Mesenchymal stem cell (in vitro differentiated cells and primary cell): ENCODE results near the gene VPREB3.

Experiments
- DNase-seq: peaks from one replicate; pipeline ENCODE4 v3.0.0-alpha.2; 2013
- H2AFZ ChIP-seq: one replicate; pipeline ENCODE4 v1.6.1; 2013; ENCODE audit warnings: low read depth, mild to moderate bottlenecking, control low read depth, inconsistent platforms, low read length, moderate library complexity
- H2AK5ac ChIP-seq: 2 replicates; pipeline ENCODE4 v1.6.1; 2013; ENCODE audit warnings: low read length, moderate library complexity, mild to moderate bottlenecking, inconsistent platforms; ENCODE audit not compliant: severe bottlenecking
- H2BK120ac ChIP-seq: one replicate; pipeline ENCODE4 v1.6.1; 2013; ENCODE audit warnings: low read depth, mild to moderate bottlenecking, inconsistent platforms, low read length, moderate library complexity
- H2BK12ac ChIP-seq, 2 experiments: one replicate each; pipeline ENCODE4 v1.6.1; 2013; ENCODE audit warnings: inconsistent platforms in 2 of 2, low read length in 2 of 2, mild to moderate bottlenecking in 2 of 2, moderate library complexity in 2 of 2, control low read depth in 1 of 2
- H2BK15ac ChIP-seq: one replicate; pipeline ENCODE4 v1.6.1; 2013; ENCODE audit warnings: mild to moderate bottlenecking, low read depth, inconsistent platforms; ENCODE audit not compliant: poor library complexity, severe bottlenecking
- H2BK5ac ChIP-seq: 2 replicates; pipeline ENCODE4 v1.6.1; 2013; ENCODE audit warnings: low read depth, mild to moderate bottlenecking, low read length, control low read depth, inconsistent platforms; ENCODE audit not compliant: poor library complexity, severe bottlenecking
- H3K14ac ChIP-seq, 2 experiments: one replicate each; pipeline ENCODE4 v1.6.1; 2013; ENCODE audit warnings: inconsistent platforms in 2 of 2, low read length in 2 of 2, control low read depth in 1 of 2, mild to moderate bottlenecking in 1 of 2, moderate library complexity in 1 of 2
- H3K18ac ChIP-seq, 2 experiments: one replicate each; pipeline ENCODE4 v1.6.1; 2013; ENCODE audit warnings: inconsistent platforms in 2 of 2, low read length in 2 of 2, control low read depth in 1 of 2, low read depth in 1 of 2, mild to moderate bottlenecking in 1 of 2
- H3K23ac ChIP-seq, 2 experiments: one replicate each; pipeline ENCODE4 v1.6.1; 2013; ENCODE audit warnings: inconsistent platforms in 2 of 2, low read length in 2 of 2, mild to moderate bottlenecking in 2 of 2, moderate library complexity in 2 of 2, control low read depth in 1 of 2
- H3K27ac ChIP-seq: 2 replicates; pipeline ENCODE4 v1.5.1; 2013; ENCODE audit warnings: mild to moderate bottlenecking, moderate library complexity, low read length, control low read depth, inconsistent platforms; ENCODE audit not compliant: poor library complexity, severe bottlenecking
- H3K27me3 ChIP-seq, 2 experiments: 2 replicates each; pipeline versions ENCODE4 v1.6.1 to v1.7.0; 2013; ENCODE audit warnings: low read length in 2 of 2, mild to moderate bottlenecking in 2 of 2, moderate library complexity in 2 of 2, control low read depth in 1 of 2, inconsistent platforms in 1 of 2; ENCODE audit not compliant: control insufficient read depth in 1 of 2, insufficient read depth in 1 of 2
- H3K36me3 ChIP-seq, 2 experiments: 2 replicates each; pipeline versions ENCODE4 v1.6.1 to v1.7.0; 2013; ENCODE audit warnings: low read length in 2 of 2, control low read depth in 1 of 2, inconsistent platforms in 1 of 2, low read depth in 1 of 2, mild to moderate bottlenecking in 1 of 2; ENCODE audit not compliant: insufficient read depth in 2 of 2, control insufficient read depth in 1 of 2
- H3K4ac ChIP-seq, 2 experiments: one replicate each; pipeline ENCODE4 v1.6.1; 2013; ENCODE audit warnings: inconsistent platforms in 2 of 2, low read length in 2 of 2, mild to moderate bottlenecking in 2 of 2, moderate library complexity in 2 of 2, control low read depth in 1 of 2, low read depth in 1 of 2
- H3K4me1 ChIP-seq: 2 replicates; pipeline ENCODE4 v1.6.1; 2013; ENCODE audit warnings: low read depth, low read length, control low read depth; ENCODE audit not compliant: control insufficient read depth, insufficient read depth
- H3K4me2 ChIP-seq: 2 replicates; pipeline ENCODE4 v1.6.1; 2013; ENCODE audit warnings: low read length, mild to moderate bottlenecking, inconsistent platforms; ENCODE audit not compliant: poor library complexity, severe bottlenecking
- H3K4me3 ChIP-seq, 2 experiments: 2 replicates each; pipeline versions ENCODE4 v1.5.1 to v1.7.0; 2013; ENCODE audit warnings: low read length in 2 of 2, mild to moderate bottlenecking in 2 of 2, control low read depth in 1 of 2, low read depth in 1 of 2; ENCODE audit not compliant: insufficient read depth in 1 of 2
- H3K79me1 ChIP-seq: replicated peaks from 2 replicates; pipeline ENCODE4 v1.6.1; 2013; ENCODE audit warnings: mild to moderate bottlenecking, control low read depth, low read length, inconsistent platforms; ENCODE audit not compliant: poor library complexity, severe bottlenecking
- H3K9ac ChIP-seq: 2 replicates; pipeline ENCODE4 v1.7.0; 2013; ENCODE audit warnings: mild to moderate bottlenecking, low read length, moderate library complexity
- H3K9me3 ChIP-seq: 2 replicates; pipeline ENCODE4 v1.7.0; 2013; ENCODE audit warnings: mild to moderate bottlenecking, low read length; ENCODE audit not compliant: control insufficient read depth
- H4K8ac ChIP-seq: one replicate; pipeline ENCODE4 v1.6.1; 2013; ENCODE audit warnings: inconsistent platforms, mild to moderate bottlenecking, low read length, moderate library complexity
- H4K91ac ChIP-seq: one replicate; pipeline ENCODE4 v1.6.1; 2013; ENCODE audit warnings: mild to moderate bottlenecking, low read length, inconsistent platforms
- WGBS: methylation state at CpG from one replicate; pipeline ENCODE4 v1.1.7; 2013; ENCODE audit warnings: mixed read lengths; 5-methylcytosine and 5-hydroxymethylcytosine counted together

The VPREB3 gene

GRCh38 chr22:23704829-23705228 is 49.4 kb downstream of the VPREB3 start:
- Histone ChIP-seq H4K91ac (no peak overlapping the region), H3K18ac (no peak overlapping the region), H2BK15ac (no peak overlapping the region), H3K4ac (no peak overlapping the region), H2AK5ac (no peak overlapping the region), H3K79me1 (peaks cover 31% of the 10 kb centered on the region), H3K27ac (no peak overlapping the region), H3K4me2 (no peak overlapping the region), H3K4me3 (no peak overlapping the region), H3K9me3 (no peaks in the 10 kb centered on the region), H3K4me1 (no peaks in the 10 kb centered on the region), H3K27me3 (no peaks in the 10 kb centered on the region), H3K23ac (no peak overlapping the region), H4K8ac (no peak overlapping the region), H2BK5ac (no peak overlapping the region), H3K9ac (no peak overlapping the region), H2AFZ (no peak overlapping the region), H3K14ac (no peak overlapping the region), H3K36me3 (peaks cover 16 to 94% of the 10 kb centered on the region in 2 experiments), H2BK12ac (no peak overlapping the region), H2BK120ac (no peak overlapping the region)
- 95% methylated on average over 2 of the region's 3 CpGs for WGBS
- DNase-seq = no peak

DNA sequence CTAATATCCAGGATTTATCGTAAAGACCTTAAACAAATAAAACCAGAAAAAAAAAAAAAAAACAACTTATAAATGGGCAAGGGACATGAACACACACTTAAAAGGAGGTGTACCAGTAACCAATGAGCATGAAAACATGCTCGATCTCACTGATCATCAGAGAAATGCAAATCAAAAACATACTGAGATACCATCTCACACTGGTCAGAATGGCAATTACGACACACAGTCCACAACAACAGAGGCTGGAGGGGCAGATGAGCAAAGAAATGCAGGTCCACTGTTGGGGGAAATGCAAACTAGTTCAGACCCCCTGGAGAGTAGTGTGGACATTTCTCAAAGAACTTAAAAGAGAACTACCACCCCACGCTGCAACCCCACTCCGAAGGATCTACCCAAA is 50.2 kb downstream of the VPREB3 start:
- H3K14ac ChIP-seq = no peak overlapping the region
- no peak overlapping the region for H3K18ac ChIP-seq
- H3K4me2 ChIP-seq = no peak overlapping the region
- H4K91ac ChIP-seq = no peak overlapping the region
- no peak overlapping the region for H3K23ac ChIP-seq
- peaks cover 31% of the 10 kb centered on the region for H3K79me1 ChIP-seq
- no peaks in the 10 kb centered on the region for H3K27me3 ChIP-seq
- no peaks in the 10 kb centered on the region for H3K4me1 ChIP-seq
- DNase-seq = no peak
- no peak overlapping the region for H2BK120ac ChIP-seq
- 100% methylated on average over 4 of the region's 5 CpGs for WGBS
- H3K4ac ChIP-seq = no peak overlapping the region
- H2BK12ac ChIP-seq = no peak overlapping the region
- H2AK5ac ChIP-seq = no peak overlapping the region
- H3K9ac ChIP-seq = no peak overlapping the region
- H3K36me3 ChIP-seq = peaks cover 16 to 93% of the 10 kb centered on the region in 2 experiments
- H3K4me3 ChIP-seq = no peak overlapping the region
- no peak overlapping the region for H2AFZ ChIP-seq
- no peak overlapping the region for H3K27ac ChIP-seq
- H2BK15ac ChIP-seq = no peak overlapping the region
- H4K8ac ChIP-seq = no peak overlapping the region
- H2BK5ac ChIP-seq = no peak overlapping the region
- no peaks in the 10 kb centered on the region for H3K9me3 ChIP-seq
